Caki2 (cell line): ENCODE data around the gene PHLPP1. TPM values are rescaled to one million over a fixed set of nuclear protein-coding genes. Genes with fewer than 3 reads are reported as not detected.

Experiments
- DNase-seq: peaks from one replicate; pipeline ENCODE4 v3.0.0-alpha.2; 2015; ENCODE audit warnings: low read depth
- in situ Hi-C: cut with HindIII; loops from 2 replicates; pipeline ENCODE4 v1.10.0; 2016; ENCODE audit warnings: low sequenced_read_pairs, low pct_unique_long_range_greater_than_20kb, mixed read lengths
- total RNA-seq: library from RNA; depleted of rRNA; stranded (reverse); fragments of >200 nt; shearing (Covaris generic); gene quantifications from 2 replicates; pipeline ENCODE4 v1.2.3, GENCODE V29; 2014; ENCODE audit warnings: low replicate concordance

Gene PHLPP1
- total RNA-seq, 1 experiment from 2014 or later: 13.2 TPM

- no peak for DNase-seq
These were observed 258.3 kb downstream of the PHLPP1 start for GRCh38 chr18:62973689-62974088.

DNA sequence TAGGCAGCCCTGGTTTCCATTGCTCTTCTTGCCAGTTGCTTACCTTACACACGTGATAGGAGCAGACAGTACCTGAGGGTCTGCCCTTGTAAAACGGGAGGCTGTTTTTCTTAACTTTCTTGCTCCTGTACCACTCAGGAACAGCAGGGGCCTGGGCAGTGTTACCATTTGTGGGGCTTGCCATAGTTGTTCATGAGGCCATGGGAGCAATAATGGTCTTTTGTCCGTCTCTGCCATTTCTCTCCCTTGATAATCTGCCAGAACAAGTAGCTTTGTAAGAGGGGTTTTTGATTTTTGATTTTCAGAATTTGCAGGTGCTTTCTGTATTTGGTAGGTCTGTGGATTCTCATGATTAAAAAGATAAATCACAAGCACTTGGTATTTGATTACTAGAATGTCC is 259.0 kb downstream of the PHLPP1 start:
- in situ Hi-C loops: no loop called here
- DNase-seq: no peak

More at GRCh38 chr18:62973689-62974088, 258.3 kb downstream of the PHLPP1 start:
- in situ Hi-C loops: no loop called here

DNA sequence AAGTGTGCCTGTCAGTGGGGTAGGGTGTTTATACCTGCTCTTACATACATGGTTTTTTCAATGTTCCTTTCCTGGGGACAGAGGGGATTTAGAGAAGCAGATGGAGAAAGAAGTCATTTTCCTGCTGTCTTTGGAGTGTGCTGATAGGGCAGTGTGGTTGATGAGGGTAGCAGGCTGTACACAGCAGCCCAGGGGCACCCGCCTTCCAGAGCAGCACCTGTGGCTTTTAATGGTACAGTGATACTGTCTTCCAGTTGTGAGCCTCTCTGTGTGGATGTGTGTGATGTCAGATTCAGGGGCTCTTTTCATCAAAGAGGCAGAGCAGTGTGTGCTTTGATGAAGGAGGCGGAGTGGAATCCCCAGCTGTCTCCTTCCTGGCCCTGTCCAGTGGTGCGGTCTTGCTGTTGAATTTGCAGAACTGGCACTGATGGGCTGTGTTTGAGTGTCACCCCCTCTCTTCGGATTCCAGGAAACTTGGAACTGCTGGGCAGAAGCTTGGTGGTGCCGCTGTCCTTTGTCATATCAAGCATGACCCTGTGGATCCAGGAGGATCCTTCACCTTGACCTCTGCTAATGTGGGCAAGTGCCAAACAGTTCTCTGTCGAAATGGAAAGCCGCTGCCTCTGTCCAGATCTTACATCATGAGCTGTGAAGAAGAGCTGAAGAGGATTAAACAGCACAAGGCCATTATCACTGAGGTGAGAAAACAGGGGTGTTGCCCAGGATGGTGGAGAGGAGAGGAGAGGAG is 259.8 kb downstream of the PHLPP1 start:
- DNase-seq: no peak
- in situ Hi-C loops: no loop called here

DNA sequence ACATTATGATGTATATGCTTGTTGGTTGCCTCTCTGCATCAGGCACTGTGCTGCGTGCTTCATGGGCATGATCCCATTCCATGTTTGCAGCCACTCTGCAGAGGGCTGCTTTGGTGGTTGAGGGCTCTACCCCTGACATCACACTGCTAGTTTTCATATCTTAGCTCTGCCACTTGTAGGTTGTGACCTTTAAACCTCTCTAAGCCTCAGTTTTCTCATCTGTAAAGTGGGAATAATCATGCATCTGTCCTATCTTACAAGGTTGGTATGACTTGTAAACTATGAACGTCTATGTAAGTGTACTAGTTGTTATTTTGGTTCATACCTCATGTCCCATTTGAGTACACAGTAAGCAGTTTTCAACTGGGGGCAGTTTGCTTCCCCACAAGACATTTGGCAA is 260.4 kb downstream of the PHLPP1 start:
- in situ Hi-C loops: no loop called here
- no peak for DNase-seq

- peak; percentile 12 for DNase-seq
- in situ Hi-C loops: no loop called here
These were observed 260.9 kb downstream of the PHLPP1 start for GRCh38 chr18:62976227-62976626.

GRCh38 chr18:62977512-62977911 is 262.2 kb downstream of the PHLPP1 start:
- in situ Hi-C loops: no loop called here
- no peak for DNase-seq

DNA sequence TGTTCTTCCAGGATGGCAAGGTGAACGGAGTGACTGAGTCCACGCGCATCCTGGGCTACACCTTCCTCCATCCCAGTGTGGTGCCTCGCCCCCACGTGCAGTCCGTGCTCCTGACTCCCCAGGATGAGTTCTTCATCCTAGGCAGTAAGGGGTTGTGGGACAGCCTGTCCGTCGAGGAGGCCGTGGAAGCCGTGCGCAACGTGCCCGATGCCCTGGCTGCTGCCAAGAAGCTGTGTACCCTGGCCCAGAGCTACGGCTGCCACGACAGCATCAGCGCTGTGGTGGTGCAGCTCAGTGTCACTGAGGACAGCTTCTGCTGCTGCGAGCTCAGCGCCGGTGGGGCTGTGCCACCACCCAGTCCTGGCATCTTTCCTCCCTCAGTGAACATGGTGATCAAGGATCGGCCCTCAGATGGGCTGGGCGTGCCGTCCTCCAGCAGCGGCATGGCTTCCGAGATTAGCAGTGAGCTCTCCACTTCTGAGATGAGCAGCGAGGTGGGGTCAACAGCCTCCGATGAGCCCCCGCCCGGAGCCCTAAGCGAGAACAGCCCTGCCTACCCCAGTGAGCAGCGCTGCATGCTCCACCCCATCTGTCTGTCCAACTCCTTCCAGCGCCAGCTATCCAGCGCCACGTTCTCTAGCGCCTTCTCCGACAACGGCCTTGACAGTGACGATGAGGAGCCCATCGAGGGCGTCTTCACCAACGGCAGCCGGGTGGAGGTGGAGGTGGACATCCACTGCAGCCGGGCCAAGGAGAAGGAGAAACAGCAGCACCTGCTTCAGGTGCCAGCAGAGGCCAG is 263.1 kb downstream of the PHLPP1 start:
- DNase-seq: no peak
- in situ Hi-C loops: no loop called here

DNA sequence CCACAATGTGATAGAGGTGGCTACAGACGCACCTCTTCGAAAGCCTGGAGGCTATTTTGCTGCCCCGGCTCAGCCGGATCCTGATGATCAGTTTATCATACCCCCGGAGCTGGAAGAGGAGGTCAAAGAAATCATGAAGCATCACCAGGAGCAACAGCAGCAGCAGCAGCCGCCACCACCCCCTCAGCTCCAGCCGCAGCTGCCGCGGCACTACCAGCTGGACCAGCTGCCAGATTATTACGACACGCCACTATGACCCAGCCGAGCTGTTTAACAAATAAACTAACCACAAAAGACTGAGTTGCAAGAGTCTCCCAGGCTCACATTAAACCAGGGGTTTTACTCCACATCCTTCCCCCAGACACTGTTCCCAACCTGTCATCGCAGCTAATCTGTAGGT is 263.8 kb downstream of the PHLPP1 start:
- no peak for DNase-seq
- in situ Hi-C loops: no loop called here

- DNase-seq: no peak
- in situ Hi-C loops: no loop called here
These were observed 264.6 kb downstream of the PHLPP1 start for GRCh38 chr18:62979900-62980299.

- DNase-seq: no peak
- in situ Hi-C loops: no loop called here
These were observed 266.2 kb downstream of the PHLPP1 start for GRCh38 chr18:62981566-62981965.

GRCh38 chr18:62982600-62983251 is 267.4 kb downstream of the PHLPP1 start:
- peak; percentile 12 for DNase-seq
- in situ Hi-C loops: no loop called here

GRCh38 chr18:62984656-62985315 is 269.4 kb downstream of the PHLPP1 start:
- no peak for DNase-seq
- in situ Hi-C loops: no loop called here

GRCh38 chr18:62986490-62986889 is 271.1 kb downstream of the PHLPP1 start:
- in situ Hi-C loops: no loop called here
- no peak for DNase-seq

DNA sequence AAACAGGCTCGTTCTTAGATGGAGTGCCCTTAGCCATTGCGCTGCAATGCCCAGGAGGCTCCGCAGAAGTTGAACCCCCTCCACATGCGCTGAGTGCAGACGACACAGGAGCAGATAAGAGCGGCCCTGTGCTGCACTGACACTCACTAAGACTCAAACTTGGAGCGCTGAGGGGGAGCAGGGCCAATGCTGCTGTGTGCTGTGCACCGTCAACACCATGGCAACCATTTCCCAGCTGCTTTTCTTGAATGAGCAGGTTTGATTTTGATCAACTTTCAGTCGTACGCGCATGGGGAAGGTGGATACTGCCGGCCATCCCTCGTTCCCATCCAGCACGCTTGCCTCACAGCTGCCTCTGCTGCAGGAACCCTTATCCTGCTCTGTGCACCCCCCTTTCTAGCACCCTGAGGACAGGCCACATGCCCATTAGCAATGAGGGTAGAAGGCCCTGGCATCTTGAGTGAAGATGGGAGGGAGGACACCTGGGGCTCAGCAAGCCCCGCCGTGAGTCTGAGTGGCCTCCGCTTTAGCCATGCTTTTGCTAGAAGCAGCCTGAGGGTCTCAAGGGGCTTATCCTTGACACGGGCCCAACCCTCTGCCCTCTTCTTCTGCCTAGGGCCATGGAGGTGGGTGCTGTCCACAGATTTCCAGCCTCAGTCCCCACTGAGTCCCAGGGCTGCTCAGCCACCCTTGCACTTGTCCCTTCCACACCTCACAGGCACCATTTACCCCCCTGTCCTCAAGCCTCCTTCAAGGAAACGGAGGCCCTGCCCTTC is 271.9 kb downstream of the PHLPP1 start:
- in situ Hi-C loops: no loop called here
- no peak for DNase-seq

- no peak for DNase-seq
- in situ Hi-C loops: no loop called here
These were observed 272.5 kb downstream of the PHLPP1 start for GRCh38 chr18:62987859-62988258.

DNA sequence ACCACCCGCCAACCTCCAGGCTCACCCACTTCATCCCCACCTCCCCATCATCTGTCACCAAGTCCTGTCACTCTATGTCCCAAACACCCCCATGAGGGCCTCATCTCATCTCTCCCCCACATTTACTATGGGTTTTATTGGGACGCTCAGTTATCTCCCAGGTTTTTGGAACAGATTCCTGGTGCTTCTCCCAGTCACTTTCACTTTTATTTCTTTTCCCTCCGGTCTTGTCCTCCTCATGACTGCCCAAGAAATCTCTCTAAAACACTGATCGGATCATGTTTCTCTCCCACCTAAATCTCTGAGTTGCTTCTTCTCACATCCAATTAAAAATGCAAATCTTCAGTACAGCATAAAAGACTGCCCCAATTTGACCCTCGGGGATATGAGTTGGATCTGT is 273.1 kb downstream of the PHLPP1 start:
- in situ Hi-C loops: no loop called here
- DNase-seq: no peak

DNA sequence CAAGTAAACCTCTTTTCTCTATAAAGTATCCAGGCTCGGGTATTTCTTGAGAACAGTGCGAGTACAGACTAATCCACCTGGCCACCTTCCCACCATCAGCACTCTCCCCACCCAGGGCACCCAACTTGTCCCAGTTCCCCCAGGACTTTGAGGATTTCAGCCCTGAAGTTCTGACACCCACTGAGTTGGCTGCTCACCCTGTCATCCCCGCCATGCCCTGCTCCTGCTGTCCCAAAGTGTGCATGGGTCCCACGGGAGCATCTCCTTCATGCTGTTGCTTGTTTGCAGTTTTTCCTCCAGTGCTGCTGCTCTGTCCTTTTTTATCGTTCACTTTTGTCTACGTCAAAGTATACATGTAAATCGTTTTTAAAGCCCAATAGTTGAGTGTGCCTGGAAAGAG is 273.9 kb downstream of the PHLPP1 start:
- in situ Hi-C loops: no loop called here
- DNase-seq: no peak

DNA sequence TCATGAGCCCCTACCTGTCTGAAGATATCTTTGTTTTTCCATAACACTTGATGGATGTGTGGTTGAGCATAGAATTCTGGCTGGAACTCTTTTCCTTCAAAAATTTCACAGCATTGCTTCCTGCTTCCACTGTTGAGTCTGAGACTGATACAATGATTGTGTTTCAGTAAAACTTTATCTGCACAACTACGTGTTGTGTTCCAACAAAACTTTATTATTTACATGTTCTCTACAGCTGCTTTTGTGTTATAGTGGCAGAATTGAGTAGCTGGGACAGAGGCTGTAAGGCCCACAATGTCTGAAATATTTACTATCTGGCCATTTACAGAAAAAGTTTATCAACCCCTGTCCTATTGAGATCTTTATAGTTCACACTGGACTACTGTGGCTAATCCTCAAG is 275.3 kb downstream of the PHLPP1 start:
- no peak for DNase-seq
- in situ Hi-C loops: no loop called here
